Thyroid gland (tissue), 4 donors: Measurements from ENCODE around the gene IL17B.

ENCODE experiments used
- CTCF ChIP-seq, 6 experiments: fragments of 200-600 bp in 3 of 6; fragments of 450-650 bp in 3 of 6; sonication (generic) in 3 of 6; IDR thresholded peaks; one replicate each; pipeline ENCODE4 v1.5.1; 2016 to 2019; ENCODE audit warnings: antibody characterized with exemption in 6 of 6, mild to moderate bottlenecking in 2 of 6, inconsistent platforms in 1 of 6, moderate library complexity in 1 of 6
- POLR2A ChIP-seq, 2 donors: fragments of 450-650 bp; IDR thresholded peaks; one replicate each; pipeline ENCODE4 v1.6.1; 2017; ENCODE audit warnings: antibody characterized with exemption in 2 of 2, mild to moderate bottlenecking in 2 of 2, moderate library complexity in 1 of 2

DNA sequence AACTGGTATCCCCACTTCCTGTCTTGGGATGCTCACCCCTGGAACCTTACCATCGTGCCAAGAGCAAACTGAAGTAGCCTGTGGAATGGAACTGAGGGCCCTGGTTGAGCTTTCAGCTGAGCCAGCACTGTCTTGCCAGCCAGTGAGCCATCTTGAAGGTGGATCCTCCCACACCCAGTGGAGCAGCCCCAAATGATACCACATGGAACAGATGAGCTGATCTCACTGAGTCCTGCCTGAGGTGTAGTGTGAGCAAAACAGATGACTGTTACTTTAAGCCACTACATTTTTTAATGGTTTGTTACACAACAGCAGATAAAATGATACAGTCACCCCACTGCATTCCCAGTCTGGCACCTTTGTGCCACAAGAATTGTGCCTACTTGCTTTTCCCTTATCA, 23.4 kb downstream of the IL17B start:
- no peak for TF ChIP-seq CTCF (IDR thresholded peaks at IDR 0.05)
- TF ChIP-seq POLR2A (IDR thresholded peaks at IDR 0.05): no peak
